Motor neuron (in vitro differentiated cells): Measurements from ENCODE around the gene ZNF511. TPM values are rescaled to one million over a fixed set of nuclear protein-coding genes. Genes with fewer than 3 reads are reported as not detected.

Source experiments
- ATAC-seq, 8 experiments: fragments of 200-7000 bp; cut with Tn5 transposase; replicated peaks in 6 of 8; 2 replicates each; pipeline ENCODE4 v1.8.0; 2021; ENCODE audit warnings: mild to moderate bottlenecking in 8 of 8, moderate library complexity in 8 of 8
- H3K27ac ChIP-seq, 2 donors: fragments of 250-450 bp; sonication (Bioruptor Pico); 2 replicates each; pipeline ENCODE4 v1.9.0; 2021; ENCODE audit warnings: antibody characterized with exemption in 2 of 2, mild to moderate bottlenecking in 2 of 2, moderate library complexity in 1 of 2
- H3K4me1 ChIP-seq, 2 donors: fragments of 250-450 bp; sonication (Bioruptor Pico); replicated peaks in 1 of 2; 2 replicates each; pipeline ENCODE4 v1.6.1; 2021; ENCODE audit warnings: antibody characterized with exemption in 2 of 2, mild to moderate bottlenecking in 2 of 2, moderate library complexity in 1 of 2
- H3K4me3 ChIP-seq, 5 donors: fragments of 250-450 bp; sonication (Bioruptor Pico); 2 replicates each; pipeline ENCODE4 v1.9.0; 2021; ENCODE audit warnings: antibody characterized with exemption in 5 of 5, mild to moderate bottlenecking in 5 of 5, moderate library complexity in 4 of 5
- WGBS, 10 experiments: fragments of 450-650 bp; shearing (Covaris generic); methylation state at CpG; one replicate each; pipeline ENCODE4 v1.0.0; 2022; 5-methylcytosine and 5-hydroxymethylcytosine counted together
- in situ Hi-C, 9 experiments: fragments of 400-800 bp; cut with MboI; loops; one replicate each; pipeline ENCODE4 v1.15.0; 2021; ENCODE audit warnings: low sequenced_read_pairs in 9 of 9, low pct_unique_long_range_greater_than_20kb in 2 of 9; ENCODE audit not compliant: unreplicated experiment in 9 of 9
- total RNA-seq, 8 experiments: library from RNA; unstranded; fragments of 300-600 nt; gene quantifications; 2 replicates each; pipeline versions ENCODE4 v1.2.3 to v1.2.4, GENCODE V29; 2022

The ZNF511 gene
- total RNA-seq, 8 experiments from 2014 or later = 10.5 to 43.7 (median 23.3) TPM

DNA sequence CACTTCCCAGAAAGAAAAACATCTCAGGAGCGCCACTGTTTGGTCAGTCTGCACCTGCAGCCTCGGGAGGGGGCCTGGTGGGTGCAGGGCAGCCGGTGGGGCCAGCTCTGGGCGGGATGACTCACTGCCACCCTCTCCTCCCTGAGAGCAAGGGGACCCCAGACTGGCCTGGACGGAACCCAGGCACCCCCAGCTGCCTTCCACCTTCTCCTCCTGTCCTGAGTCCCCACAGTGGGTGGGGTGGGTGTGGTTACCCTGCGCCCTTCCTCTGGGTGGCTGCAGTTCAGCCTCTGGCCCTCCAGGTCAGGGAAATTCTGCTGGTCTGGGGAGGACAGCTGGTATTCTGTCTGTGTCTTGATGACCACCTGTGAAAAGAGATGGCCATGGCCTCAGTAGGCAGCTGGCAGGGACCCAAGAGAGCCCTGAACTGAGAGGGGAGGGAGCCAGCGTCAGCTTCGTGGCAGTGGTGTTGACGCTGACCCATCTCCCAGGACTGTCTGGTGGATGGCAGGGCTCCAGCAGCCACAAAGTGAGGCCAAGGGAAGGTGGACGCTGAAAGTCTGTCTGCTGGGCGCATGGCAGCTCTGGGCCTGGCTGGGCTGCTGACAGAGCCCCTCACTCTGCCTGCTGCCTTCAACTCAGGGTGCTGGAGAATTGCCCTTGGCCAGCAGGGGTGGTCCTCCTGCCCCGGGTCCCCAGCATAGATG, 19.1 kb downstream of the ZNF511 start:
- no peak overlapping the region for H3K27ac ChIP-seq
- ATAC-seq = peak in 2 of 8 experiments; percentile 1 to 2
- H3K4me3 ChIP-seq = no peak overlapping the region
- 0 to 66% (median 32%) methylated on average over 1 to 9 of the region's 12 CpGs; no CpG with 5 or more reads in 3 of the 10 experiments for WGBS, 10 experiments
- peaks cover 17 to 20% of the 10 kb centered on the region in 2 donors for H3K4me1 ChIP-seq
- in situ Hi-C loops = no loop called here

DNA sequence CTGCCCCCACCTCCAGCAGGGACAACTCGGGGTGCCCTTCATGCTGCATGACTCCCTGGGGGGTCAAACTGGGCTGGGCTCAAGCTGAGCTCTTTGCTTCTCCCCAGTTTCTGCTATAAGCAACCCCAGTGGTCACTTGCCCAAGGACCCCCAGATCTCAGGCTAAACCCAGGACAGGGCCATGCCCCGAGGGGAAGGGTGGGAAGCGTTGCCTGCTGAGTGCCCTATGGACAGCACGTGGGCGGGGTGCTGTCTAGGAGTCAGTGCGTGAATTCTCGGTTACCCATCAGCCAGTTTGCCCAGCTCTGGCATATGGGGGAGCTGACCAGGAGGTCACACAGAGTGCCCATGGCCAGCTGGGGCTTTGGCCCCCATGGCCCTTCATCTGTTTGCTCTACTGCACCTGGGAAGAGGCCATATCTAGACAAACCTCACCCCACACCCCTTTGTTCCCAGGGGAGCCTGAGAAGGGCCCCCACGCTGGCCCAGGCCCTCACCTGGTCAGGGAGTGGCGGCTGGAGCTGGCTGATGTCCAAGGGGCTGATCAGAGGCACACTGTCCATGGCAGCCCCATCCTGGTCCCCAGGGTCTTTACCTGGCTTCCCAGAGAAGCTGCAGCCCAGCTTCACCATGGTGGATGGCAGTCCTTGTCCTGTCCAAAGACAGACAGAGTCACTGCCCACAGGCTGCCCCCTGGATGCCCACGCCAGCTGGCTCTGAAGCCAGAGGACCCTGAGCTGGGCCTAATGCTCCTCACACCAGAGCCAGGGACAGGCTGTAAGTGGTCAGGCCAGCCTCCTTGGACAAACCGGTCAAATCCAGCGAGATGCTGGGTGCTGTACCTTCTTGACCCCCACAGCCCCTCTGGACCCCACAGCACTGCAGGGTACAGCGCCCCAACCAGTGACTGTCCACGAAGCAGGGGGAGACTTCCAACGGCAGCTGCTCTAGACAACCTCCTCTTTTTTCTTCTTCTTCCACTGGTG, 19.9 kb downstream of the ZNF511 start:
- in situ Hi-C loops = no loop called here
- ATAC-seq = no peak
- Histone ChIP-seq H3K27ac (no peak overlapping the region), H3K4me1 (peaks cover 17 to 20% of the 10 kb centered on the region in 2 donors), H3K4me3 (no peak overlapping the region)
- 37 to 94% (median 61%) methylated on average over 2 to 9 of the region's 15 CpGs; no CpG with 5 or more reads in 4 of the 10 experiments for WGBS, 10 experiments

DNA sequence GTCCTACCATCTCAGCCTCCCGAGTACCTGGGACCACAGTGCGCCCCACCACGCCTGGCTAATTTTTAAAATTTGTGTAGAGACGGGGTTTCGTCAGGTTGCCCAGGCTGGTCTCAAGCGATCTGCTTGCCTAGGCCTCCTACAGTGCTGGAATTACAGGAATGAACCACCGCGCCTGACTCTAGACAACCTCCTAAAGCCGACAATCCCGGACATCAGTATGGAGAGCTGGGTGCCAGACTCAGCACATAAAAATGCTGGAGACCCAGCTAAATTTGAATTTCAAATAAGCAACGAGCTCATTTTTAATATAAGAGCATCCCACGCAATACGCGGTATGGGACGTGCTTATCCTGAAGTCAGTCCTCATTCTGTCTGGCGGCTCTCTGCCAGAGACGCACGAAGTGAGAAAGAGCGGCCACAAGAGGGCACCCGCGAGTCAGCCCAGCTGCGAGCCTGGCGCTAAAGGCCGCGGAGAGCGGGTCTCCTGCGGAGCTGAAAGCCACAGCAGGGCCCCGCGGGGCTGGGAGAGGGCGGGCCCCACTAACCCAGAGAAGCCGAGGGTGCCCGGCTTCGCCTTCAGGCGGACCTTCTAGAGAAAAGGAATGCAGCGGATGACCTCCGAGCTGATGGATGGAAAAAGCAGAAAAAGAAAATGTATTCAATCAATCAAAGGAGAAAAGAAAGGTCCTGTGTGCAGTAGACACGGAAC, 20.9 kb downstream of the ZNF511 start:
- Histone ChIP-seq H3K27ac (no peak overlapping the region), H3K4me3 (peak overlapping the region in 1 of 5 donors; percentile 1), H3K4me1 (peaks cover 14 to 18% of the 10 kb centered on the region in 2 donors)
- 0 to 53% (median 11%) methylated on average over 1 to 12 of the region's 37 CpGs; no CpG with 5 or more reads in 2 of the 10 experiments for WGBS, 10 experiments
- peak; percentile 60 to 93 (median 72) for ATAC-seq
- in situ Hi-C loops = no loop called here

DNA sequence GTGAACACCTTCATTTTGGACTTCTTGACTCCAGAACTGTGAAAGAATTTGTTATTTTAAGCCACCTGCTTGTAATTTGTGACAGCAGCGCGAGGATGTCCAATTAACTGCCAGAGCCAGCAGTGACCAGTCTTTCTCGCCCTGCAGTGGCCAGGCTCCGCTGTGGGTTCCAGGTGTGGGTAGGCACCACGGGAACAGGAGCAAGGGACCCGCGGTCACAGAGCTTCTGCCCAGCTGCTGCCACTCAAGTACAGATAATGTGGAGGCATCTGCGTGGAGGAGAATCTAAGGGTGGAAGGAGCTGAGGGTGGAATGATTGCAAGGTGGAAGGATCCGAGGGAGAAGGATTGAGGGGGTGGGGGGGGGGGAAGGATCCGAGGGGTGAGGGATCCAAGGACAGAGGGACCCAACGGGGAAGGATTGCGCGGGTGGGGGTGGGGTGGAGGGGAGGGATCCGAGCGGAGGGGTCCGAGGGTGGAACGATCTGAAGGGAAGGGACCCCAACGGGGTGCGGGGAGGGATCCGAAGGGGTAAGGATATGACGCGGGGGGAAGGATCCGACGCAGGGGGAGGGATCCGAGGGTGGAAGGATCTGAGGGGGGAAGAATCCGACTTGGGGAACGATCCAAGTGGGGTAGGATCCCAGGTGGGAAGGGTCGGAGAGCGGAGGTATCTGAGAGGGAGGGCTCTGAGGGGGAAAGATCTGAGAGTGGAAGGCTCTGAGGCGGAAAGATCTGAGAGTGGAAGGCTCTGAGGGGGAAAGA, 24.4 kb downstream of the ZNF511 start:
- in situ Hi-C loops = no loop called here
- 40 to 80% (median 60%) methylated on average over 1 to 4 of the region's 30 CpGs; no CpG with 5 or more reads in 4 of the 10 experiments for WGBS, 10 experiments
- H3K27ac ChIP-seq = no peak overlapping the region
- ATAC-seq = no peak
- H3K4me3 ChIP-seq = no peak overlapping the region
- peaks cover 16% of the 10 kb centered on the region in 2 donors for H3K4me1 ChIP-seq

DNA sequence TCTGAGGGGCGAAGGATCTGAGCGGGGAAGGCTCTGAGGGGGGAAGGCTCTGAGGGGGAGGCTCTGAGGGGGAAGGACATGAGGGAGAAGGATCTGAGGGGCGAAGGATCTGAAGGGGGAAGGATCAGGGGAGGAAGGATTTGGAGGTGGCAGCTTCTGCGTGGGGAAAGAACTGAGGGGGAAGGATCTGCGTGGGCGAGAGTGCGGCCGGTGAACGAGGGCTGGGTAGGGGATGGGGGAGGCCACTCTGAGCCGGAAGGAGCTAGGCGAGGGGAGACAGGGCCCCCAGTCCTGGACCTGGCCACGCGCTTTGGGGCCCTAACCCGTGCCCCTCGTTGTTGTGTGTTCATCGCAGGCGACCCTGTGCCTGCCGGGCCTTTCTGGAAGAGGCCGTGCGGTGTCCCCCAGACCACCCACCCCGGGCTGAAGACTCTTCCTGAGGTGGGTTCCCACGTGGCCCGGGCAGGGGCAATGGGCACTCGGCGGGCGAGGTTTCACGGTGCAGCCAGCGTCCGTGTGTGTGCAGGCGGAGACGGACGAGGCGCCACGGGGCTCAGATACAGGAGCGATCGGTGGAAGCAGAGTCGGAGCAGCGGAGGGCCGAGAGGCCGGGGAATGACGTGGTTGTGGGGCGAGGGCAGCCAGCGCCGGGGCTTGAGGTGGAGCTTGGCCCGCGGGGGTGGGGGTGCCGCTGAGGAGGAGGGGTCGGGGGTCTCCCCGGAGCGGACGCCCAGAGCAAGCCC, 26.0 kb downstream of the ZNF511 start:
- 0 to 13% methylated on average over 3 of the region's 51 CpGs; no CpG with 5 or more reads in 8 of the 10 experiments for WGBS, 10 experiments
- Histone ChIP-seq H3K27ac (peak overlapping the region in 1 of 2 donors; percentile 13), H3K4me1 (peaks cover 13 to 14% of the 10 kb centered on the region in 2 donors), H3K4me3 (peak overlapping the region; percentile 32 to 52 (median 42))
- ATAC-seq = peak in 6 of 8 experiments; percentile 24 to 65 (median 57)
- in situ Hi-C loops = no loop called here

DNA sequence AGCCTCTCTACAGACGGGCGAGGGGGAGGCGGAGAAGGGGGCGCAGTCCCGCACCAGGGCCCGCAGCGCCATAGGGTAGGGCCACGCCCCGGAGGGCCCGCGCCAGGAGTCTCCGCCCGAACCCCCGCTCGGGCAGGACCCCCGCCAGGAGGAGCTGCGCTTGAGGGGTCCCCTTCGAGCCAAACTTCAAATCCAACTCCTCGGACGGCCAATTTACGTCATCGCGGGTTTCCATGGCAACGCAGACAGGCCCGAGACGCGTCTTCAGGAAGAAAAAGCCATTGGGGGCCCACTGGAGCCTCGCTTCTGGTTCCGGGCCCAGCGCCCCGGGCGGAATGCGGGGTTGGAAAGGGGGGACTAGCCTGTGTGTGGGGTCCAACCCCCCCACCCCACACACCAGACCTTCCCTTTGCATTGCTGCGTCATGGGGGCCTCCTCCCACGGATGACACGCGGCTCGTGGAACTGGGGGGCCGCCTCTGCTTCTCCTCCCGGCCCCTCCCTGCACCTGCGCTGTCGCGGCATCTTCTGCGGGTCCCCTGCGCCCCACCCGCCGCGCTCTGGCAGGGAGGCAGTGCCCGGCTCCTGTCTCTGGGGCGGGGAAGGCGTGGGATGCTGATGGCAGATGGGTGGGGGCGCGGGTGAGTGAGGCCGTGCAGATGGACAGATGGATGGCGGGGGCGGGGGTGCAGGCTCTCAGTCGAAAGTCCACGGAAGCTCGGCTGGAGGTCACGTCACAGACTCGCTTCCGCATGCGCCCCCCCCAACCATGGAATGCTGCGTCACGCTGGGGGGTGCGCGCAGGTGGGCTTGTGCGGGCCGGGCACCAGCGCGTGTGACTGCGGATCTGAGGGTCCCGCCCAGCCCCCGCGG, 26.8 kb downstream of the ZNF511 start:
- H3K4me1 ChIP-seq = peaks cover 10 to 14% of the 10 kb centered on the region in 2 donors
- ATAC-seq = peak; percentile 39 to 73 (median 58)
- in situ Hi-C loops = no loop called here
- WGBS, 10 experiments = no CpG with 5 or more reads among the region's 75 CpGs
- H3K4me3 ChIP-seq = peak overlapping the region; percentile 32 to 52 (median 42)
- H3K27ac ChIP-seq = no peak overlapping the region

DNA sequence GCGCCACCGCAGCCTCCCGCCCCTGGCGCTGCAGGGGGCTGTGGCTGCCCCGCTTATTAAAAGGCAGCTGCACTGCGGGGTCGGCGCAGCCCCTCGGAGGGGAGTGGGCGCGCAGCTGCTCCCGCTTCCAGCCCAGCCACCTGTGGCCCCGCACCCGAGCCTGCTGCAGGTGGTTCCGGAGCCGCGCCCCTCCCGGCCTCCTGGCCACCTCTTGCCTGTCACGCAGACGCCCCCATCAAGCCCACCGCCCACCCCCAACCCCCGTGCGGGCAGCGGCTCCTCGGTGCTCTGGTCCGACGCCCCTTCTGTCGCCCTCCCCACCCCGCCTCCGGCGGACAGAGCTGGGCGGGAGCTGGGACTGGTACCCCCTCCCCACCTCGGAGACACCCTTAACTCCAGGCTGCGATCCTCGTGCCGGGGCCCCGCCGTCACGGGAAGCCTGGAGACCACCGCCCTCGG, 27.4 kb downstream of the ZNF511 start:
- Histone ChIP-seq H3K4me3 (peak overlapping the region; percentile 32 to 52 (median 42)), H3K4me1 (peaks cover 10 to 14% of the 10 kb centered on the region in 2 donors), H3K27ac (peak overlapping the region in 1 of 2 donors; percentile 29)
- WGBS, 10 experiments = 4% methylated on average over 5 of the region's 41 CpGs; no CpG with 5 or more reads in 9 of the 10 experiments
- in situ Hi-C loops = no loop called here
- ATAC-seq = peak in 2 of 8 experiments; percentile 35 to 38

DNA sequence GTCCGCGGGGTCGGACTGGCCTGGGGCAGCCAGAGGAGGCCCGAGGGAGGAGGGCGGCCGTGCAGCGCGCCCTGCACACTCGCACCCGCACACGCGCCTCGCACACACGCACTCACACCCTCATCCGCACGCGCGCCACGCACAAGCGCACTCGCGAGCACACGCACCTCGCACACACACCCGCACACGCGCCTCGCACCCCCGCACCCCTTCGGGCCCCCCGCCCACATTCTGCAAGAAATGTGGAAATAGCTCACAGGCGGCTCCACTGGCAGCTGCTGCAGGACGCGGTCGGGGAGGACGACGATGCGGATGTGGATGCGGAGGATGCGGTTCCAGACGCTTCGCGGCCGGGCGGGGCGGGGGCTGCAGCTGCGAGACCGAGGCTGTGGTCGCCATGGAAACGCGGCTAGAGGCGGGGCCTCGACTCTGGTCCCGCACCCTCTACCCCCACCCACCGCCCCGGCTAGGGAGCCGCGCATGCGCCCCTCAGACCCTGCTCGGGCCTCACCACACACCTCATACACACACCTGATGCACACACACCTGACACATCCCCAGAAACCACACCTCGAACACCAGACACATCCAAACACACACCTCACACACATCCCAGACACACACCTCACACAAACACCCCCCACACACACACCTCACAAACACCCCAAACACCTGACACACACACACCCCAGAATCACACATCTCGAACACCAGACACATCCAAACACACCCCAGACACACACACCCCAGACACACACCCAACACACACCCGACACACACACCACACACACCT, 28.1 kb downstream of the ZNF511 start, which contains the start of gene CALY:
Gene CALY (minus strand): TSS at position 320 of the 793 bp plus-strand sequence. CDS start 7,907 bp downstream, outside the sequence.
- peak in 6 of 8 experiments; percentile 53 to 69 (median 60) for ATAC-seq
- H3K4me1 ChIP-seq = peaks cover 10 to 14% of the 10 kb centered on the region in 2 donors
- WGBS, 10 experiments = 4 to 100% (median 30%) methylated on average over 1 to 21 of the region's 63 CpGs; no CpG with 5 or more reads in 6 of the 10 experiments
- in situ Hi-C loops = no loop called here
- peak within 1 kb of the TSS; percentile 32 to 52 (median 42) for H3K4me3 ChIP-seq
- H3K27ac ChIP-seq = peak within 1 kb of the TSS in 1 of 2 donors; percentile 29

DNA sequence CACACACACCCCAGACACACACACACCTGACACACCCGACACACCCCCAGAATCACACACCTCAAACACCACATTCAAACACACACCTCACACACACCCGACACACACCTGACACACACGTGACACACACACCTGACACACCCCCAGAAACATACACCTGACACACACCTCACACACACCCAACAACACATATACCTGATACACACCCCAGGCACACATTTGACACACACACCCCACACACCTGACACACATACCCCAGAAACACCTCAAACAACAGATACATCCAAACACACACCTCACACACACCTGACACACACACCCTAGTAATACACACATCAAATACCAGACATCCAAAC, 28.6 kb downstream of the ZNF511 start:
- Histone ChIP-seq H3K27ac (no peak overlapping the region), H3K4me3 (peak overlapping the region in 1 of 5 donors; percentile 43), H3K4me1 (peaks cover 10 to 14% of the 10 kb centered on the region in 2 donors)
- no peak for ATAC-seq
- in situ Hi-C loops = no loop called here
- WGBS, 10 experiments = 37 to 100% (median 96%) methylated on average over 1 to 2 of the region's 3 CpGs; no CpG with 5 or more reads in 6 of the 10 experiments
